HG02870 (cell line): ENCODE data around the gene PLEKHG5.
"Not testable (repeated sequence)": the region's sequence is repeated elsewhere in the genome, so short reads cannot be mapped to it uniquely, and the experiment has no call there.

Experiments used
- ATAC-seq: cut with Tn5 transposase; IDR thresholded peaks from one replicate; pipeline ENCODE4 v1.9.1; 2021; ENCODE audit warnings: mild to moderate bottlenecking, moderate library complexity; ENCODE audit not compliant: unreplicated experiment

The PLEKHG5 gene

DNA sequence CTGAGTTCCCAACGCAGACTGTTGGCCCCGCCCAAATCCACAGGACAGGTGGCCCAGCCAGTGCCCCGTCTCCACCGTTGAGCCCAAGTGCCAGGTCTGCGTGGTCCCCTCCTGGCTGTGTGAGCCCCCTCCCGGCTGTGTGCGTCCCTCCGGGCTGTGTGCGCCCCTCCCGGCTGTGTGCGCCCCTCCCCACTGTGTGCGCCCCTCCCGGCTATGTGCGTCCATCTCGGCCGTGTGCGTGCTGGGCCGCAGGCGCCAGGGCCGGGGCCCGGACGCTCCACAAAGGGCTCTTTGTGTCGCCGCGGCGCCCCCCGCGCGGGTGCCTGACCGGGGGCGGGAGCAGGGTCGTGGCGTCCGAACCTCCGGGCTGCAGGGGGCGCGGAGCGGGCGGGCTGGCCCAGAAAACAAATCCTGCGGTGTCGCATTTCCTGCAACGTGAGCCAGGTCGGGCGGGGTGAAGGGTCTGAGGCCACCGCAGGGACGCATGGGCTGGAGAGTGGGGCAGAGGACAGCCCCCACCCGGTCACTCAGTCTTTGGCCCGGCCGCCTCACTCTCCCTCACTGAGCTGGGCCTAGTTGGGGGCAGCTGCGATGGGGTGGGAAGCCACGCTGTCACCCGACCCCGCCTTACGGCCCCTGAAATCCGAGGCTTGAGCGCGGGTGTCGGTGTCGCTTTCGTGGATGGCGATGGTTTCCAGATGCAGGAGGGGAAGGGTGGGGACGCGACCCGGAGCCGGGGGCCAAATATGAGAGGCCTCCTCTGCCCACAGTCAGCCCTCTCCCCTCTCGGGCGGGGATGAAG, 44.2 kb downstream of the PLEKHG5 start:
- no peak for ATAC-seq

DNA sequence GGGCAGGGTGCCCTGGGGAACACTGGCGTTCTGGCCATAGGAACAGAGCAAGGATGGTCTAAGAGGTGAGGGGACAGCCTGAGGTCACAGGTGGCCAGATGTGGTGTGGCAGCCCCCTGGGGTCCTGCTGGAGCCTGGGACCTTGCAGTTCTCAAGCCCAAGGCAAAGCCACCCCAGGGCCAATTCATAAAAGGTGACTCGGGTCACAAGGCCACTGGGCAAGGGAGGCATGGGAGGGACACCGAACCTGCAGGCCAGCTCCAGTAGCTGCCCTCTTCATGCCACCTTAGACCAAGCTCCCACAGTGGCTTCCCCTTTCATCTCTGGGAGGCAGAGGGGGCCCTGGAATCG, 44.8 kb downstream of the PLEKHG5 start:
- ATAC-seq, result no peak

DNA sequence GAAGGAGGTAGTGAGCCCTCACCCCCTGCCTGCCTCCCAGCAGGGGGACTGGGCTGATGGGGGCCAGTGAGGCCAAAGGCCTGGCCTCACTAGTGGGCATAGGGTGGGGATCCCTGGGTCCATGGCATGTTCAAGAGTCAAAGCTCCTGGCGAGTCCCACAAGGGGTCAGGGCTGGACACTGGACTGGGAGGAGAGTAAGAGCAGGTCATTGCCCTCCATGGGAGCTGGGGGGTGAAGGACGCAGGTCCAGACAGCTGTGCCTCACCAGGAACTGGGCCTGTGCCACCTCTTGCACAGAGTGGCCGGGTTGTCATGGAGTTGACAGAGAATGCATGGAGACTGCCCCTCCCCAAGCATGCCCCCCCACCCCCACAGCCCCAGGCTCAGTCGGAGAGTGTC, 45.5 kb downstream of the PLEKHG5 start:
- not testable (repeated sequence) for ATAC-seq

DNA sequence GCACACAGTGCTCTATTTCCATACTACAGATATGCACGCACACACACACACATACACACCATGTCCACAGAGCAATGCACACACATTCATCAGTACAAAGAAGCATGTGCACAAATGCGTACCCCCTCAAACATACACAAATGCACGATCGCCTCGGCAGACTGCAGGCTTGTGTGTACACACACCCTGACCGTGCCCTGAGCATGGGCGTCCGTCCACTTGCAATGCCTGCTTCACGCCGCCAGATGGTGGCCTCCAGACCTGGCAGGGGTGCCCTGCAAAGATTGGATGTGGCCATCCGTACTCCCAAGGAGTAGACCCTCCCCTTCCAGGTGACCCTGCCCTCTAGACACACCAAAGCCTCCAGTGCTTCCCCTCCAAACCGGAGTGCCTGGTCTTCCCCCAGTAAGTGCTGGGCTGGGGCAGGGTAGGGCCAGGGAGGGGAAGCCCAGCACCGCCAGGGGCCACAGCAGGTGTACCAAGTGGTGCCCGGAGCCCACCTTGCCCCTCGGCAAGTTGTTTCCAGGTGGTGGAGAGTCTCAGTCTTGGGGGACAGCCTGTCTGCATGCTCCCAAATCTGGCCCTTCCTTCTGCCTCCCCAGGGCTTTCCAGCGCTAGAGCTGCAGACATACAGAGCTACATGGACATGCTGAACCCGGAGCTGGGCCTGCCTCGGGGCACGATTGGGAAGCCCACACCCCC, 46.3 kb downstream of the PLEKHG5 start:
- ATAC-seq, result no peak

- ATAC-seq, result no peak
Measured at GRCh38 chr1:6444377-6444776, 47.1 kb downstream of the PLEKHG5 start.

DNA sequence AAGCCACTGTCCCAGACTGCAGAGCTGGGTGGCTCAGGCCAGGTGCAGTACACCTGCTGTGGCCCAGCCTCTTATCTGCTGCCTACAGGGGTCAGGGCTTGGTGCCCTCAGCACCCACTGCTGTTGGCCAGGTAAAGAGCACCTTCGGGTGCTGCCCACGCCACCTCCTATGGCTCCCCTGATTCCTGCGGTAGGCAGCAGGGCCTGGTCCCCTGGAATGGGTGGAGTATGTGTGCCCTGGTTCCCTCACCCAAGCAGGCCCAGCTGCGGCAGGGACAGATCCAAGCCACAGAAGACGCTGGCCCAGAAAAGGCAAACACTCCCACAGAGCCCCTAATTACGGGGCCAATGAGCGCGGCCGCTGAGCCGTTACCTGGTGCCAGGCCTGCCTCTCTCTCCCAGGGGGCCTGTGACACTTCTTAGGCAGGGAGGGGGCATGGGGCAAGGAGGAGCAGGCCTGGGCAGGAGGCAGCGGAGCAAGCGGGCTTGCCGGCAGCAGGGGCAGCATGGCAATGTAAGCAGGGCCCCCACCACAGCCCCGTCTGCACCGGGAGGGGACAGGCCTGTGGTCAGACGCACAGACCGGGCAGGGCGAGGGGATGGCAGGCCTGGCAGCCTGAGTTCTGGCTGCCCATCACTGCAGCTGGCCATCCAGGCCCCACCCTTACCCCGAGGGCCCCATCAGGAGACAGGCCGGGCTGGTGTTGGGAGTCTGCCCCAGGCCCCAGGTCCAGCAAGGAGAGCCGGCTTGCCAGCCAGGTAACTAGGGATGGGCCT, 47.9 kb downstream of the PLEKHG5 start:
- ATAC-seq, result no peak

- ATAC-seq, result no peak
Measured at GRCh38 chr1:6441586-6441985, 49.9 kb downstream of the PLEKHG5 start.

DNA sequence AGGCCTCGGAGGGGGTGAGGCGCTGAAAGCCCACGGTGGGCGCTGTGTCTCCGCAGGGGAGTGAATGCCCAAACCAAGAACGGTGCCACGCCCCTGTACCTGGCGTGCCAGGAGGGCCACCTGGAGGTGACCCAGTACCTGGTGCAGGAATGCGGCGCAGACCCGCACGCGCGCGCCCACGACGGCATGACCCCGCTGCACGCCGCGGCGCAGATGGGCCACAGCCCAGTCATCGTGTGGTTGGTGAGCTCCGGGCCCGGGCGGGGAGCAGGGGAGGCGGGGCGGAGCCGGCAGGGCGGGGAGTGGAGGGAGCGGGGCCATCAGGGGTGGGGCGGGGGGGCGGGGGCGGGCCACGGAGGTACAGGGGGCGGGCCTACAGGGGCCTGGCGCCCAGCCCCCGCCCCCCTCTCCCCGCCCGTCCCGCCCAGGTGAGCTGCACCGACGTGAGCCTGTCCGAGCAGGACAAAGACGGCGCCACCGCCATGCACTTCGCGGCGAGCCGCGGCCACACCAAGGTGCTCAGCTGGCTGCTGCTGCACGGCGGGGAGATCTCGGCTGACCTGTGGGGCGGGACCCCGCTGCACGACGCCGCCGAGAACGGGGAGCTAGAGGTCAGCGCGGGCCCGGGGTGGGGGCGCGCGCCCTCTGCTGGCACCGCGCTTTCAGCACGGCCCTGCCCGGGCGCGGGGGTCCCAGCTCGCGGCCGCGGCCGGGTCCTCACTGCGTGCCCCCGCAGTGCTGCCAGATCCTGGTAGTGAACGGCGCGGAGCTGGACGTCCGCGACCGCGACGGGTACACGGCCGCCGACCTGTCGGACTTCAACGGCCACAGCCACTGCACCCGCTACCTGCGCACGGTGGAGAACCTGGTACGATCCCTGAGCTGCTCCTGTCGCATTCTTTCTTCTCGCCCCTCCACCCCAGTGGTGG, 51.0 kb downstream of the PLEKHG5 start:
- no peak for ATAC-seq

- no peak for ATAC-seq
Measured at GRCh38 chr1:6438047-6438525, 53.4 kb downstream of the PLEKHG5 start.

DNA sequence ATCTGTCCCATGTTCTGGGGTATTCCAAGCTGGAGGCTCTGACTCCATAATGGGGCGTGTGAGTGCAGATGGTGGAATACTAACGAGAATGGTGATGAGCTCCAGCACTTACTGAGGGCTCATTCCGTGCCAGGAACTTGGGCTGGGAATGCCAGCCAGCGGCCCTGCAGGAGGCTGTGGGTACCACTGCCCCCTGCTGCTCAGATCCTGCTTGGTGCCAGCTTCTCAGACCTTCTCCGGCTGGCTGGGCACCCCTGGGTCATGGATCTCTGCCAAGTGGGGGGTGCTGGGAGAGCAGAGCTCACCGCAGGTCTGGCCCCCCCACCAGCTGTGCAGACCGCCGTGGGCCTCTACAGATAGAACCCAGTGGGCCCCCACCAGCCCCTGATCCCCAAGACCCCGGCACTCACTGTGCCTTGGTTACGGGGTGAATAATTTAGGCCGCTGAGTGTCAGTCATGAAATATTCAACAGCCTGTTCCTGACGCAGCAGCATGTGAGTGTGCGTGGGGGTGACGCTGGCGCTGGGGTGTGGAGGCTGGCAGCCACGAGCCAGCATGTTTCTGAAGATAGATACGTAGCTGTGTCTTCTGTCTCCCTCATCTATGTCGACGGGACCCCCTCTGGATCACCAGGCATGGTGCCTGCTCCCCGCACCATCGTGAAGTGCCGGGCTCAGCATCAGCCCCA, 54.3 kb downstream of the PLEKHG5 start:
- ATAC-seq, result not testable (repeated sequence)

- ATAC-seq, result not testable (repeated sequence)
Measured at GRCh38 chr1:6436277-6436676, 55.2 kb downstream of the PLEKHG5 start.

DNA sequence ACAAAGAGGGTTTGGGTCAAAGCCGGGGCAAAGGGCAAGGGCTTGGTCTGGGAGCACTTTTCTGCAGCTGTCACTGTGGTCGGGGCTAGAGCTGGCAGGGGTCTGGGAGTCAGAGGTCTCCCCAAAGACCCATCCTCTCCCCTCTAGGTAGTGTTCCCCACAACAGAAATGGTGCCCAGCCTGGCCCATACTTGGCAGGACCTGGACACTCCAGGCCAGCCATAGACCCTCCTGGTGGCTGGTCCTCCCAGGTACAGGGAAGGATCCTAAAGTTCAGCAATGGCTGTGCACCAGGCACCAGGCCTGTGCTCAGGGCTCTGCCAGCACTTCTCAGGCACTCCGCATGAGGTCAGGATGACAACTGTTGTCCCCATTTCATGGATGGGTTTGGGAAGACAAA, 55.9 kb downstream of the PLEKHG5 start:
- ATAC-seq, result no peak

GRCh38 chr1:6435129-6435528, 56.3 kb downstream of the PLEKHG5 start:
- ATAC-seq, result no peak

- no peak for ATAC-seq
Measured at GRCh38 chr1:6434186-6434585, 57.3 kb downstream of the PLEKHG5 start.

- ATAC-seq, result not testable (repeated sequence)
Measured at GRCh38 chr1:6431645-6432579, 59.6 kb downstream of the PLEKHG5 start.

DNA sequence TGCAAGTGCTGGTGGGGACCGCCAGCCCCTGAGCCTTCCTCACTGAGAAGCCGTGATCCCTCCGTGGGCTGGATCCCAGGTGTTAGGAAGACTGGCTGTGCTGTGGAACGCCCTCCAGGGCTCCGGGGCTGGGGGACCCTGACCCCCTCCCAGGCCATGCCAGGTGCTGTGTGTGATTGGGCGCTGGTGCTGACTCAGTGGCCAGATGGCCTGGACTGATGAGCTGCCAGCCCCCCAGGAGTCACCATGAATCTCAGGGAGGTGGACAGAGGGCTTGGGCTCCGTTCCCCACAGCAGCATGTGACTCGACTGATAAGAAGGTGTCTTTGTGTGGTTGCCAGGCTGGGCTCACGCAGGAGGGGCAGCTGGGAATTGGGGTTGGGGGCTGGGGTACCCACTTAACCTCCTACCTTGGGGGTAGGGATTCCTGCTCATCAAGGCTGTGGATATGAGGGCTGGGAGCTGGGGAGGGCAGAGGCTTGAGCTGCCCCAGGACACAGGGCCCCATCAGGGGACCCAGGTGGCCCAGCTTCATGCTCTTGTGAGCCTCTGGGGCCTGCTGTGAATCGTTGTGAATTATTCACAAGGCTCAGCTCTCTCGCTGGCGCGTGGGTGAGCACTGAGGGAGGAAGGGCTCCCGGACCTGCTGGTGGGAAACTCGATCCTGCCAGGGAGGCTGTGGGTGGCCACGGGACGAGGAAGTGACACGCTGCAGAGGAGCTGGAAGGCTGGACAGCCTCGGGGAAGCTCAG, 61.6 kb downstream of the PLEKHG5 start:
- not testable (repeated sequence) for ATAC-seq

DNA sequence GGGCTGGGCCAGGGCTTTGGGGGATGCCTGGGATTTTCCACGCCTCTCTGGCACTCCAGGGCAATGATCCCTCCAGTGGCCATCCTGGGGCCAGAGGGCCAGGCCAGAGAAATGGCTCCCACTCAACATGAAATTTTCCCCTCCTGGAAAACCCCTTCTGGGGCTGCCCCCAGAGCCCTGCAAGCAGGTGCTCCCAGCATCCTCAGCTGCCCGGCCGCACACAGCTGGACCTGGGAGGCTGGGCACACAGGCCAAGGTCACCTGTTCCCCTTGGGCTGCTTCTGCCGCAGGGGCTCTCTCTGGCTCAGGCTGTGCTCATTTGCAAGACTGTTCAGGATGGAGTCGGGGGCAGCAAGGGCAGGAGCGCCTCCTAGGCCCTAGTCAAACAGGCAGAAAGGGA, 63.0 kb downstream of the PLEKHG5 start:
- ATAC-seq, result not testable (repeated sequence)
